ENCODE data around the gene MRPL39. TPM values are rescaled to one million over a fixed set of nuclear protein-coding genes. Genes with fewer than 3 reads are reported as not detected.

Gene MRPL39
- total RNA-seq, 1 experiment from 2014 or later = 21.2 TPM

DNA sequence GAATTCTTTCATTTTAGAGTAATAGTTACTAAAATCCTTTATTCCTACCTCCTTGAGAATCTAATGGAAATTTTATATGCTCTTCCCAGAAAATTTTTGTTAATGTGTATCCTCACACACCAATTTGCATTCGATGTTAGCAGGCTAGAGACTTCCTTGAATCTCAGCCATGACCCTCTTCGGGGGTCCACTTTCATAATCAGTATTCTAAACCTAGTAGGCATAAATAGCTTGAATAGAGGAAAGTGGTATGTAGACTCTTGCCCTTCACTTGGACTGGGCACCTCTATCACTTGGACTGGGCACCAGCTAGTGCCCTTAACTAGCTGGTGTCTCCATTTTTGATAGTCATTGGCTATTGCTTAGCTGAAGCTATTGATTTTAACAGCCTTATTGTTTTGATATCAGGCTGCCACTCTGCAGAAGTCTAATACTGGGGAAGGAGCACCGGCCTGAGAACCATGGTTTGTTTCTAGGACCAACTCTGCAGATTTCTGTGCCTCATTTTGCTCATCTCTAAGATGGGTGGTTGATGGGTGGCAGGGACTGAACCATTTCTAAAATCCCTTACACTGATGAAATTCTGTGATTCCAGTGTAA, 42.8 kb downstream of the MRPL39 start:
- H3K27me3 ChIP-seq (ENCODE audit: insufficient read depth, low read depth) = no peaks in the 10 kb centered on the region
- no peak overlapping the region for H2AFZ ChIP-seq
- no peaks in the 10 kb centered on the region for H3F3A ChIP-seq (ENCODE audit: insufficient read depth, low read depth)
- no peak for DNase-seq
- no peak overlapping the region for H3K4me3 ChIP-seq
- ChIA-PET POLR2A (ENCODE audit: unreplicated experiment) (no interaction called here), CTCF (interaction anchor here (0.7 kb wide), 1 partner anchor 170 kb away, joined by 3 read pairs; the partner anchor contains the start of genes ATP5PF and GABPA)
- H3K9me2 ChIP-seq (ENCODE audit: insufficient read depth) = no peaks in the 10 kb centered on the region
- TF ChIP-seq, protein P1, sequence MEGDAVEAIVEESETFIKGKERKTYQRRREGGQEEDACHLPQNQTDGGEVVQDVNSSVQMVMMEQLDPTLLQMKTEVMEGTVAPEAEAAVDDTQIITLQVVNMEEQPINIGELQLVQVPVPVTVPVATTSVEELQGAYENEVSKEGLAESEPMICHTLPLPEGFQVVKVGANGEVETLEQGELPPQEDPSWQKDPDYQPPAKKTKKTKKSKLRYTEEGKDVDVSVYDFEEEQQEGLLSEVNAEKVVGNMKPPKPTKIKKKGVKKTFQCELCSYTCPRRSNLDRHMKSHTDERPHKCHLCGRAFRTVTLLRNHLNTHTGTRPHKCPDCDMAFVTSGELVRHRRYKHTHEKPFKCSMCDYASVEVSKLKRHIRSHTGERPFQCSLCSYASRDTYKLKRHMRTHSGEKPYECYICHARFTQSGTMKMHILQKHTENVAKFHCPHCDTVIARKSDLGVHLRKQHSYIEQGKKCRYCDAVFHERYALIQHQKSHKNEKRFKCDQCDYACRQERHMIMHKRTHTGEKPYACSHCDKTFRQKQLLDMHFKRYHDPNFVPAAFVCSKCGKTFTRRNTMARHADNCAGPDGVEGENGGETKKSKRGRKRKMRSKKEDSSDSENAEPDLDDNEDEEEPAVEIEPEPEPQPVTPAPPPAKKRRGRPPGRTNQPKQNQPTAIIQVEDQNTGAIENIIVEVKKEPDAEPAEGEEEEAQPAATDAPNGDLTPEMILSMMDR (conservative IDR thresholded peaks at IDR 0.05) = no peak
- TF ChIP-seq EZH2 (IDR thresholded peaks at IDR 0.05; ENCODE audit: low read depth) = no peak
- H4K20me1 ChIP-seq (ENCODE audit: insufficient read depth) = no peaks in the 10 kb centered on the region
- no peaks in the 10 kb centered on the region for H3K4me1 ChIP-seq (replicated peaks; ENCODE audit: insufficient read depth)
- no peaks in the 10 kb centered on the region for H3K36me3 ChIP-seq (ENCODE audit: low read depth)
- no peaks in the 10 kb centered on the region for H3K79me2 ChIP-seq (ENCODE audit: low read depth)
- BruUV-seq (replicated peaks) = no TSS peak
- intact Hi-C loops (cut with micrococcal nuclease; ENCODE audit: unreplicated experiment) = no loop called here
- H3K4me2 ChIP-seq = no peak overlapping the region
- H3K27ac ChIP-seq = no peak overlapping the region
- no peaks in the 10 kb centered on the region for H3K9me3 ChIP-seq (ENCODE audit: insufficient read depth, low read depth)

DNA sequence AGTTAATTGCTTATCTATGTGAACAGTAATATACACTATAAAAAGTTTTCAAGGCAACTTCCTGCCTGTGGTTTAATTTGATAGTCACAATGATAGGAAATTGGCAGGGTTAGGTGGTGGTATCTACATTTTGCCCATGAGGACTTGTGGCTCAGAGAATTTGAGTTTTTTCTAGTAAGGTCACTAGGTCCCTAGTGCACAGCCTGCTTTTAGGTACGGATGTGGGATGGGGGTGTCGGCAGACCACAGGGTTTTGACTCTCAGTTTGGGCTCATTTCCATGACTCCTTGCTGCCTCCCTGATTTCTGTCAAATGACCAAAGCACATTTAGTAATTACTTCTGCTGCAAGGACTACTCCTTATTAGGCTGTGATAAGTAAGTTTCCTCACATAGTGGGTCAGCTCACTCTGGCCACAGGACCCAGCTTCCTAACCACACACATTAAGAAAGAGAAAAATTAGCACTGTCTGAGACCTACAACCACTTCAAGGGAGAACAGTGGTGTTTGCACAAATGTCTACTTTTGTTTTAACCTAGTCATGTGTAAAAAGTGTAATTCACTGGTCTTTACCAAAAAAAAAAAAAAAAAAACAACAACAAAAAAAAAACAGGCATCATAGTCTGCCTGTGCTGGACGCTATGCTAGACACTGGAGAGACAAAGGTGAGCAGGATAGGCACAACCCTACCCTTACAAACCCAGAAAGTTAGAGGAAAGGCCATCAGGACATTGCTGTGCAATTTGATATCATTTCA, 43.7 kb downstream of the MRPL39 start:
- Histone ChIP-seq H3K27me3 (ENCODE audit: insufficient read depth, low read depth) (no peaks in the 10 kb centered on the region), H3K79me2 (ENCODE audit: low read depth) (no peaks in the 10 kb centered on the region), H3K4me3 (no peak overlapping the region), H3K9me2 (ENCODE audit: insufficient read depth) (no peaks in the 10 kb centered on the region), H3K4me2 (no peak overlapping the region), H3K27ac (no peak overlapping the region), H3K36me3 (ENCODE audit: low read depth) (no peaks in the 10 kb centered on the region), H2AFZ (no peak overlapping the region), H3K4me1 (replicated peaks; ENCODE audit: insufficient read depth) (no peaks in the 10 kb centered on the region), H4K20me1 (ENCODE audit: insufficient read depth) (no peaks in the 10 kb centered on the region), H3K9me3 (ENCODE audit: insufficient read depth, low read depth) (no peaks in the 10 kb centered on the region), H3F3A (ENCODE audit: insufficient read depth, low read depth) (no peaks in the 10 kb centered on the region)
- no TSS peak for BruUV-seq (replicated peaks)
- DNase-seq = no peak
- ChIA-PET POLR2A (ENCODE audit: unreplicated experiment) (no interaction called here), CTCF (interaction anchor here (0.7 kb wide), 1 partner anchor 171 kb away, joined by 3 read pairs; the partner anchor contains the start of genes ATP5PF and GABPA)
- intact Hi-C loops (cut with micrococcal nuclease; ENCODE audit: unreplicated experiment) = no loop called here
- no peak for TF ChIP-seq EZH2 (IDR thresholded peaks at IDR 0.05; ENCODE audit: low read depth)

DNA sequence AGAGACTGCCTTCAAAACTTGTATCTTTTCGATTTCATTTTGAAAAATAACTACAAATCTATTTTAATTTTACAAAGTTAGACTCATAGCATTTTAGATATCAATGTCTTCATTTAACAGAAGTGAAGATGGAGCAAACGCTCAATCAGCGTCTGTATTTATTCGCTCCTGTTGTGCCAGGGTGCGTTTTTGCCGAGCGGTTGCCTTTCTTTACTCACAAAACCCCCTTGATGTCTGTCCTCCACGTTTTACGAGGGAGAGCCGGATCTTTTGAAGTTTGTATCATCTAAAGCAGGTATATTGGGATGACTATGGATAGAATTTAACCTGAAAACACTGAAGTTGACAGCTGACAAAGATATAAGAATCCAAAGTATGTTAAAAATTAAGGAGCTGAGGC, 44.6 kb downstream of the MRPL39 start:
- no peaks in the 10 kb centered on the region for H3K9me3 ChIP-seq (ENCODE audit: insufficient read depth, low read depth)
- peak overlapping the region; percentile 81; the same call in 1 of the 2 replicates for H2AFZ ChIP-seq
- no peaks in the 10 kb centered on the region for H3K79me2 ChIP-seq (ENCODE audit: low read depth)
- H3K4me3 ChIP-seq = peak overlapping the region; percentile 54; the same call in 1 of the 2 replicates
- BruUV-seq (replicated peaks) = no TSS peak
- H3K9me2 ChIP-seq (ENCODE audit: insufficient read depth) = no peaks in the 10 kb centered on the region
- H3K36me3 ChIP-seq (ENCODE audit: low read depth) = no peaks in the 10 kb centered on the region
- no peaks in the 10 kb centered on the region for H3F3A ChIP-seq (ENCODE audit: insufficient read depth, low read depth)
- no peak for TF ChIP-seq EZH2 (IDR thresholded peaks at IDR 0.05; ENCODE audit: low read depth)
- TF ChIP-seq, protein P1 (conservative IDR thresholded peaks at IDR 0.05) = no peak
- intact Hi-C loops (cut with micrococcal nuclease; ENCODE audit: unreplicated experiment) = no loop called here
- no peaks in the 10 kb centered on the region for H3K27me3 ChIP-seq (ENCODE audit: insufficient read depth, low read depth)
- H4K20me1 ChIP-seq (ENCODE audit: insufficient read depth) = no peaks in the 10 kb centered on the region
- H3K4me2 ChIP-seq = peak overlapping the region; percentile 83
- POLR2A ChIA-PET (ENCODE audit: unreplicated experiment) = no interaction called here
- CTCF ChIA-PET = no interaction called here
- H3K27ac ChIP-seq = no peak overlapping the region
- H3K4me1 ChIP-seq (replicated peaks; ENCODE audit: insufficient read depth) = no peaks in the 10 kb centered on the region
- no peak for DNase-seq

Data from PC-9 (cell line).